GM12878 (cell line): ENCODE results near the gene SLC7A10.

Experiments used
- CTCF ChIP-seq, 3 experiments: IDR thresholded peaks in 2 of 3; conservative IDR thresholded peaks in 1 of 3; 2 replicates each; pipeline ENCODE4 v1.5.1; 2011; ENCODE audit warnings: low read depth in 3 of 3, low read length in 3 of 3, mild to moderate bottlenecking in 3 of 3, control low read depth in 2 of 3, moderate library complexity in 2 of 3, inconsistent platforms in 1 of 3, mixed read lengths in 1 of 3; ENCODE audit not compliant: control insufficient read depth in 2 of 3, insufficient read depth in 1 of 3; ENCODE audit errors: extremely low read depth in 1 of 3
- MEF2A ChIP-seq: IDR thresholded peaks from 2 replicates; pipeline ENCODE4 v1.6.1; 2011; ENCODE audit warnings: low read depth, mild to moderate bottlenecking, low read length, moderate library complexity; ENCODE audit not compliant: insufficient read depth
- ZNF592 ChIP-seq: fragments of 450-650 bp; IDR thresholded peaks from 2 replicates; pipeline ENCODE4 v1.6.1; 2017; ENCODE audit warnings: mild to moderate bottlenecking, moderate library complexity

DNA sequence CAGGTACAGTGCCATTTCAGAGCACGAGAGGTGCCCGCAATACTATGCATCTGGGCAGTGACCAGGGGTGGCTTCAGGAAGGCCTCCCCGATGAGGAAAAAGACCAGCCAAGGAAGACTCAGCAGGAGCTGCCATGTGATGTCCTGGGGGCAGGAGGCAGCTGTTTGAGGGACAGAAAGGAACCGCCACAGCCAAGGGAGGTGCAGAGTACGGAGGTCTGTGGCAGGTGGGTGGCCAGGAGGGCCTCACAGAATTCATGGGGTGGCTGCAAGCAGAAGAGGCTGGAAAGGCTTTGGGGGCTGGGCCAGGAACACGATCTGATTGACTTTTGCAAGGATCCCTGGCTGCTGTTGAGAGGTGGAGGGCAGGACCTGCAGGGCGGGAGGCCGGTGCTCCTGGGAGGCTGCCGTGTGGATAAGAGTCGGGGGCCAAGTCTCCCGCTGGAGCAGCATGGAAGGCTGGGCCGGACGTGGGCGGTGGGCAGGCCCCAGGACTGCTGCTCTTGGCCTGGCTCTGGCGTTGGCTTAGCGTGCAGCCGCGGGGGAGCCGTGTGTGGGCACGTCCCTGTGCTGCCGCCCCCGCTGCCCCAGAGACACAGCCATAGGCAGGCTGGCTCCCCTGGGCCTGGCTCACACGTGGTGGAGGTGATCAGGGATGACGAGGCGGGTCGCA, 47.6 kb upstream of the SLC7A10 start:
- TF ChIP-seq ZNF592 (no peak), MEF2A (no peak), CTCF (IDR thresholded peaks at IDR 0.05 in 2 of 3, conservative IDR thresholded peaks at IDR 0.05 in 1 of 3; ENCODE audit: control insufficient read depth in 2 of 3, extremely low read depth in 1 of 3, insufficient read depth in 1 of 3, low read depth in 3 of 3, low read length in 3 of 3) (no peak)
